ENCODE results near the gene SMIM5.

Gene SMIM5

GRCh38 chr17:75664099-75664549 lies 30.9 kb downstream of the SMIM5 start:
- in situ Hi-C loops (cut with HindIII; ENCODE audit: low sequenced_read_pairs) = no loop called here

GRCh38 chr17:75665981-75666380 lies 32.7 kb downstream of the SMIM5 start:
- in situ Hi-C loops (cut with HindIII; ENCODE audit: low sequenced_read_pairs) = no loop called here

- in situ Hi-C loops (cut with HindIII; ENCODE audit: low sequenced_read_pairs) = no loop called here
These were observed 33.9 kb downstream of the SMIM5 start, which contains the start of the genes RECQL5 and SAP30BP for GRCh38 chr17:75666959-75667790. Gene RECQL5, minus strand, starts transcription at chr17:75667154. Its CDS starts 597 bp downstream, at chr17:75666557. Gene SAP30BP, plus strand, starts transcription at chr17:75667338. Its CDS starts 35 bp downstream, at chr17:75667373.

GRCh38 chr17:75667825-75668224 lies 34.6 kb downstream of the SMIM5 start:
- in situ Hi-C loops (cut with HindIII; ENCODE audit: low sequenced_read_pairs) = no loop called here

DNA sequence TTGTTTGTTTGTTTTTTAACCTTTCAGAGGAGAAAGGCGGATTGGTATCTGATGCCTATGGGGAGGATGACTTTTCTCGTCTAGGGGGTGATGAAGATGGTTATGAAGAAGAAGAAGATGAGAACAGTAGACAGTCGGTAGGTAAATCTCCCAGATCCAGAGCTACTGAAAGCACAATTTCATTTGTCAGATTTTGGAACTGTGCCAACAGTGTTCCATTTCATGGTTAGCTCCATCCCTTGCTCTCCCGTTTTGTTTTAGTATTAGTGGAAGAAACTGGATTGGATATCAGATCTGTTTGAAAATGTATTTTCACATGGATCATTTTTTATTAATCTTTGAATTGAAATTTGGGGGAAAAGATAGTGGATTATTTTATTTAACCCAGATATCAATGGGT lies 35.3 kb downstream of the SMIM5 start:
- in situ Hi-C loops (cut with HindIII; ENCODE audit: low sequenced_read_pairs) = no loop called here

- in situ Hi-C loops (cut with HindIII; ENCODE audit: low sequenced_read_pairs) = loop anchor here (10.0 kb wide), 1 partner anchor 54 kb away; the partner anchor contains the start of gene ITGB4
These were observed 37.6 kb downstream of the SMIM5 start for GRCh38 chr17:75670868-75671267.

DNA sequence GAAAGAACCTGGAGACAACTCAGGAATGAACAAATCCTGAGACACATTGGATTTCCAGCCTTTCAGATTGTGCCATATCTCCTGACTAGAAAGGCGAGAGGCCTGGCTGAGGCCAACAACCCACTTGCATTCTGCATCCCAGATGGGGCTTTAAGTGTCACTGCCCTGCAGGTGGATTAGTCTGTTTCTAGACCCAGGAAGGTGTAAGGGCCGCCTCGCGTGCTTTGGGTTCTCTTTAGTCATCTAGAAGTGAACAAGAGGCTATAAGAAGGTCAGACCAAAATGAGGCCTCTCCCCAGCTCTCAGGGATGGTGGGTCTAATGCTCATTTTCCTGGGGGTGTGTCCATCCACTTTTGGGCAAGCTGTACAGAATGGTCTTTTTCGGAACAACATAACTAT lies 38.8 kb downstream of the SMIM5 start:
- in situ Hi-C loops (cut with HindIII; ENCODE audit: low sequenced_read_pairs) = loop anchor here (10.0 kb wide), 1 partner anchor 53 kb away; the partner anchor contains the start of gene ITGB4

- in situ Hi-C loops (cut with HindIII; ENCODE audit: low sequenced_read_pairs) = loop anchor here (10.0 kb wide), 1 partner anchor 51 kb away; the partner anchor contains the start of gene ITGB4
These were observed 40.3 kb downstream of the SMIM5 start for GRCh38 chr17:75673487-75673886.

DNA sequence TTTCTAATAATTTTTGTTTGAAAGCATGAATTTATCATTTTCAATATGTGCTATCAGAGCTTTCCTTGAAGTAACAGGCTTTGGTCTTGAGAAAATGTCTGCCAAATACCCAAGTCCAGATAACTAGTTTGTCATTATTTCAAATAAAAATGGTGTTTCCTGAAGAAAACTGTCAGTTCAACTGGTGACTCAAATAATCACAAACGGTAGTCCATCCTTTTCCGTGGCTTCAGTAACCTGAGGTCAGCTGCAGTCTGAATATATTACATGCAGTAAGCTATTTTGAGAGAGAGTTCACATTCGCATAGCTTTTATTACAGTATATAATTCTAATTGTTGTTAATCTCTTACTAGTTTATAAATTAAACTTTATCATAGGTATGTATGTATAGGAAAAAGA lies 43.2 kb downstream of the SMIM5 start:
- in situ Hi-C loops (cut with HindIII; ENCODE audit: low sequenced_read_pairs) = loop anchor here (10.0 kb wide), 1 partner anchor 48 kb away; the partner anchor contains the start of gene ITGB4

DNA sequence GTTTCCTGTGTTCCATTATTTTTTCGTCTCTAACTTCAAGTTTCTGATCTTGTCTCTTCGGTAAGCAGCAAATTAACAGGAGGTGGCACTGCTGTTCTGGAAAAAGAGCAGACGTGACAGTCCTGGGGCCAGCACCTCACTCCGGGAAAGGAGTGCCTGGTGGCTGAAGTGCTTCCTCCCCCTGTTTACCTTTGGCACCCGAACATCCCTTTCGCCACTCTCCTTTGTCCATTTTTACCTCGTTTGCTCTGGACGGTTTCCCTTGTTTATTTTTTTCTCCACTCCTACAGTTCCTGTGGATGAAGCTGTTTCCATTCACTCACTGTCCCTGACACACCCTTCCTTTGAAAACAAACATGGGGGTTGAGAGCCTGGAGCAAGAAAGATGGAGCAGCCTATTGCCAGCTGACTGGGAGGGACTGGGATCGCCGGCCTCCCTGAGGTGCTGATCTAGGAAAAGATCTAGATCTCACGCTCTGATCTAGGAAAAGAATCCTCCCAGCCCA lies 46.5 kb downstream of the SMIM5 start:
- in situ Hi-C loops (cut with HindIII; ENCODE audit: low sequenced_read_pairs) = loop anchor here (10.0 kb wide), 1 partner anchor 45 kb away; the partner anchor contains the start of gene ITGB4

DNA sequence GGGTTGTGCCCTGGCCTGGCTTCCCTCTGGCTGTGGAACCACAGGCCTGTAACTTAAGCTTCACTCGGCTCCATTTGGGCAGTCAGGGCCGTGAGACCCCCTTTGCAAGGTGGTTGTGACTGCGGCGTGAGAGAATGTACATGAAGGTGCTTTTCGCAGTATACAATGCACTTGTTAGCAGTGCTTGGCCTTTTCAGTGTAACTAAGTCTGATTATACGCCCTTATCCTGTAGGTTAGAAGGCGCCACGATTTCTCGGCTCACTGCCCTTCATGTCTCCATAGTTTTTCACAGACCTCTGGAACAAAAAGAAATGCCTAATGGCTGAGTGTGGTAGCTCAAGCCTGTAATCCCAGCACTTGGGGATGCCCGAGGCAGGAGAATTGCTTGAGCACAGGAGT lies 47.2 kb downstream of the SMIM5 start:
- in situ Hi-C loops (cut with HindIII; ENCODE audit: low sequenced_read_pairs) = no loop called here

GRCh38 chr17:75681289-75681688 lies 48.1 kb downstream of the SMIM5 start:
- in situ Hi-C loops (cut with HindIII; ENCODE audit: low sequenced_read_pairs) = no loop called here

DNA sequence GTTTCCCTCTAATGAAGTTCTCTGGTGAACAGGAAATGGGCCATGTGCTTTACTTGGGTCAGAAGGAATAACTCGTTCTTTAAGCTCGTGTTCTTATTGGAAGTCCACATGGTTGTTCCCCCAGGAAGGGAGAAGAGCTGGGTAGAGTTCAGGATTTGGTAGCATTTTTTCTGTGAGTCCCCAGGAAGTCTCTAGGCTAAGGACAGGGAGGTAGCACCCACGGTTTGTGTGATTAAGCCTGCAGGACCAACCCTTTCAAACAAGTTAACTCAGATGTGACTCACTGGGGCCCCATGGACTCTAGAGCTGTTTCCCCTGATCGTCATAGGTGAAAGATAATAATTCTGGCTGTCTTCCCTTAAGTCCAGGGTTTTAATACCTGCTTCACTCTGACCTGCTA lies 50.3 kb downstream of the SMIM5 start:
- in situ Hi-C loops (cut with HindIII; ENCODE audit: low sequenced_read_pairs) = no loop called here

- in situ Hi-C loops (cut with HindIII; ENCODE audit: low sequenced_read_pairs) = no loop called here
These were observed 51.0 kb downstream of the SMIM5 start for GRCh38 chr17:75684249-75684648.

GRCh38 chr17:75684924-75685323 lies 51.7 kb downstream of the SMIM5 start:
- in situ Hi-C loops (cut with HindIII; ENCODE audit: low sequenced_read_pairs) = no loop called here

DNA sequence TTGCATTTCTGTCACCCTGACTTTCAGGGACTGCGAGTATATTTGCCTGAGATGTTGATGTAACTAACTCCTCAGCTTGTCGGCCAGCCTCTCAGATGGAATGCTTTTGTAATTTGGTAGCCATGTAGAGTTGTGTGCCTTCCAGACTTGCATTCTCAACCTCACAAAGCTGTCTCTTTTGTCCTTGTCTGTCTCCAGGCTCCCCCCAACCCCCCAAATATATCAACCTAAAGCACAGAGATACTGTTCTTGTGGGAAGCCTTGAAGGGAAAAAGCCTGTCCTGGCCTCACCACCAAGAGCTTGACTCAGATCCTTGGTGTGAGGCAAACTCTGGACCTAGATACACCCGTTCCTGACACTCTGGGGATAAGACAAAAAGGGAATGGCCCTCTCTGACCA lies 52.3 kb downstream of the SMIM5 start:
- in situ Hi-C loops (cut with HindIII; ENCODE audit: low sequenced_read_pairs) = no loop called here

GRCh38 chr17:75688209-75688825 lies 55.1 kb downstream of the SMIM5 start:
- in situ Hi-C loops (cut with HindIII; ENCODE audit: low sequenced_read_pairs) = no loop called here

GRCh38 chr17:75689441-75689873 lies 56.2 kb downstream of the SMIM5 start:
- in situ Hi-C loops (cut with HindIII; ENCODE audit: low sequenced_read_pairs) = no loop called here

All from DLD1 (cell line).